PC-3 (cell line): ENCODE results near the gene ST3GAL3. TPM values are rescaled to one million over a fixed set of nuclear protein-coding genes. Genes with fewer than 3 reads are reported as not detected.

Experiments used
- ATAC-seq: fragments of 200-7000 bp; cut with Tn5 transposase; 2 replicates; pipeline ENCODE4 v1.9.1; 2020; ENCODE audit warnings: mild to moderate bottlenecking, moderate library complexity
- BruUV-seq: library from RNA; stranded (reverse); fragments of 400-500 nt; replicated peaks from 2 replicates; lab custom pipeline; 2021; lab: Mats Ljungman, UMichigan
- CTCF ChIA-PET: fragments of 300-600 bp; sonication (Branson Sonifier 250); formaldehyde crosslinking; loops from one replicate; lab custom pipeline; 2022; ENCODE audit warnings: antibody characterized with exemption; lab: Charles Lee
- POLR2A ChIA-PET: fragments of 300-600 bp; sonication (Branson Sonifier 250); formaldehyde crosslinking; loops from one replicate; lab custom pipeline; 2022; ENCODE audit warnings: antibody characterized with exemption; ENCODE audit not compliant: unreplicated experiment; lab: Charles Lee
- DNase-seq: peaks from one replicate; pipeline ENCODE4 v3.0.0-alpha.2; 2015
- H2AFZ ChIP-seq: fragments of 300-600 bp; sonication (generic); 2 replicates; pipeline ENCODE4 v1.6.0; 2016; ENCODE audit warnings: antibody characterized with exemption, low read length
- H3F3A ChIP-seq: fragments of 300-600 bp; sonication (generic); one replicate; pipeline ENCODE4 v1.6.0; 2017; ENCODE audit warnings: antibody characterized with exemption, low read length, control low read depth, mild to moderate bottlenecking; ENCODE audit not compliant: unreplicated experiment
- H3K27ac ChIP-seq: fragments of 300-600 bp; sonication (generic); 2 replicates; pipeline ENCODE4 v1.5.1; 2016; ENCODE audit warnings: mild to moderate bottlenecking, low read length
- H3K27me3 ChIP-seq: fragments of 300-600 bp; sonication (generic); 2 replicates; pipeline ENCODE4 v1.6.1; 2016; ENCODE audit warnings: low read length, mixed read lengths
- H3K36me3 ChIP-seq: fragments of 300-600 bp; sonication (generic); 2 replicates; pipeline ENCODE4 v1.6.1; 2016; ENCODE audit warnings: low read depth, mixed run types, low read length, mixed read lengths
- H3K4me1 ChIP-seq: fragments of 300-600 bp; sonication (generic); 2 replicates; pipeline ENCODE4 v1.5.1; 2016; ENCODE audit warnings: low read length; ENCODE audit not compliant: insufficient read depth
- H3K4me2 ChIP-seq: fragments of 300-600 bp; sonication (generic); 2 replicates; pipeline ENCODE4 v1.6.0; 2016; ENCODE audit warnings: low read length
- H3K4me3 ChIP-seq: fragments of 300-600 bp; sonication (generic); 2 replicates; pipeline ENCODE4 v1.5.1; 2016; ENCODE audit warnings: mild to moderate bottlenecking, low read length, mixed read lengths
- H3K79me2 ChIP-seq: fragments of 300-600 bp; sonication (generic); 2 replicates; pipeline ENCODE4 v1.6.1; 2017; ENCODE audit warnings: low read length, mixed read lengths
- H3K9ac ChIP-seq: fragments of 300-600 bp; sonication (generic); 2 replicates; pipeline ENCODE4 v1.6.0; 2016; ENCODE audit warnings: mild to moderate bottlenecking, low read length
- H3K9me2 ChIP-seq: fragments of 300-600 bp; sonication (generic); replicated peaks from 2 replicates; pipeline ENCODE4 v1.6.1; 2016; ENCODE audit warnings: mixed run types, low read length, mixed read lengths
- H3K9me3 ChIP-seq: fragments of 300-600 bp; sonication (generic); 2 replicates; pipeline ENCODE4 v1.6.1; 2016; ENCODE audit warnings: low read length, mixed read lengths
- H4K20me1 ChIP-seq: fragments of 300-600 bp; sonication (generic); 2 replicates; pipeline ENCODE4 v1.6.1; 2016; ENCODE audit warnings: low read length, mixed read lengths
- CTCF ChIP-seq: fragments of 300-600 bp; sonication (generic); conservative IDR thresholded peaks from 2 replicates; pipeline ENCODE4 v1.5.1; 2017; ENCODE audit warnings: antibody characterized with exemption, low read depth, mild to moderate bottlenecking, low read length
- EZH2 ChIP-seq: fragments of 300-600 bp; sonication (generic); IDR thresholded peaks from one replicate; pipeline ENCODE4 v1.6.1; 2017; ENCODE audit warnings: antibody characterized with exemption, mild to moderate bottlenecking, low read length; ENCODE audit not compliant: unreplicated experiment
- EZH2phosphoT487 ChIP-seq: fragments of 300-600 bp; sonication (generic); IDR thresholded peaks from 2 replicates; pipeline ENCODE4 v1.6.1; 2018; ENCODE audit warnings: mild to moderate bottlenecking, antibody characterized with exemption, low read length, borderline replicate concordance
- intact Hi-C: fragments of 100-400 bp; cut with micrococcal nuclease; formaldehyde crosslinking; loops from 2 replicates; pipeline ENCODE4 v1.9.0; 2023
- total RNA-seq: library from RNA; depleted of rRNA; stranded (reverse); fragments of >200 nt; gene quantifications from 2 replicates; pipeline ENCODE4 v1.2.3, GENCODE V29; 2014

The ST3GAL3 gene
- total RNA-seq, 1 experiment from 2014 or later, result 9.0 TPM

DNA sequence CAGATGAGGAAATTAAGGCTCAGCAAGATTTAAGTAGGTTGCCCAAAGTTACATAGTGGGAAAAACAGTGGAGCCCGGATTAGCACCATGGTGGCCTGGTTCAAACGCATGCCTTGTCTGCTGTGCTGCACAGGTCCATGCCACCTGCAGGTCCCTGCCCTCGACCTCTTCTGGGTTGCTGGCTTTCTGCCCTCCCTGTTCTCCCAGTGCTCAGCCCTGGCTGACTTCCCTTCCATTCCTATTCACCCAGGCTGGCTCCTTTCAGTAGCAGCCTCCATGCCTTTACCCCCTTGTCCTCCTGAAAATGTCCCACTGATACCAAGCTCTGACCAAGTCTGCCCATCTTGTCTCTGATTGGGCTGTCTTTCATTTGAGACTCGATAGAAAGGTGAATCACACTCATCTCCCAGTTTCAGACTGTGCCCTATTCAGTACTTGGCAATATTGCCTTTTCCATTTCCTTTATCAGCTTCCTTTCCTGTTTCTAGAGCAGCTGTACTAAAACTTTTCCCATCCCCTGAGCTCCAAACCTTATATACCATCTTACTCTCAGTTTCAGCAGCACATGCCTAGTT lies 75.8 kb downstream of the ST3GAL3 start:
- Histone ChIP-seq H2AFZ (peak overlapping the region; percentile 62), H3K9me2 (no peaks in the 10 kb centered on the region), H3K27ac (peak overlapping the region; percentile 90), H3K4me3 (peak overlapping the region; percentile 4; the same call in 1 of the 2 replicates), H4K20me1 (no peaks in the 10 kb centered on the region), H3F3A (no peaks in the 10 kb centered on the region), H3K36me3 (no peaks in the 10 kb centered on the region), H3K27me3 (no peaks in the 10 kb centered on the region), H3K4me1 (peaks cover 19% of the 10 kb centered on the region), H3K9ac (peak overlapping the region; percentile 39), H3K4me2 (peak overlapping the region; percentile 57), H3K79me2 (no peaks in the 10 kb centered on the region), H3K9me3 (no peaks in the 10 kb centered on the region; the same call in 1 of the 2 replicates)
- ATAC-seq, result peak; percentile 62
- CTCF ChIA-PET, result interaction anchor here (0.7 kb wide), 1 partner anchor 20 kb away, joined by 3 read pairs; no protein-coding TSS in a partner anchor
- intact Hi-C loops, result loop anchor here (2.0 kb wide), 1 partner anchor 52 kb away; no protein-coding TSS in a partner anchor
- no peak for DNase-seq
- no peak for TF ChIP-seq EZH2phosphoT487
- no peak for TF ChIP-seq EZH2
- TF ChIP-seq CTCF, result no peak
- POLR2A ChIA-PET, result interaction anchor here (0.5 to 0.6 kb wide), 2 partner anchors 441 to 508 kb away, joined by 3 to 4 read pairs; no protein-coding TSS in a partner anchor
- no TSS peak for BruUV-seq

DNA sequence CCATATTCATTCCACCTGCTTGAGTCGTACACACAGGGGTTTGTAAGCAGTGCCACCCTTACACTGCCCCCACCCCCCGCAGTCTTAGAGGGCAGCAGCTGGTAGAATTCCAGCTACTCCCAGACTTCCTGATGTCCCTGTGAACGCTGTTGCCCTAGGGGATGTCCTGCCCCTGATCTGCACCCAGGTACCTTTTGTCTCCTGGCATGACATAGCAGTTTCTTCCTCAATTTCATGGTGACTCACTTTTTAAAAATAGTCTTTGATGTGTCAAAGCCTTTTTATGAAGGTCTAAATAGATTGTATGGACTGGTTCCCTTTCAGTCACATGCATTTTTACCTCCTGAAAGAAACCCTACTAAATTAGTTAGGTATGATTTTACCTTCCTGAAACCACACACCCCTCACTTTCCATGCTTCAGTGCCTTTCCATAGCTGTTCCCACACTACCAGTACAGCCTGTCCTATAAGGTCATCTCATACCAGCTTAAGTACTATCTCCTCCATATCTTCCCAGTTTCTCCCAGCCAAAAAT lies 76.4 kb downstream of the ST3GAL3 start:
- Histone ChIP-seq H3K27ac (peak overlapping the region; percentile 90), H3K9me3 (no peaks in the 10 kb centered on the region; the same call in 1 of the 2 replicates), H3K4me3 (peak overlapping the region; percentile 4; the same call in 1 of the 2 replicates), H3F3A (no peaks in the 10 kb centered on the region), H3K4me1 (peaks cover 19% of the 10 kb centered on the region), H3K27me3 (no peaks in the 10 kb centered on the region), H3K4me2 (peak overlapping the region; percentile 57), H3K79me2 (no peaks in the 10 kb centered on the region), H4K20me1 (no peaks in the 10 kb centered on the region), H3K9me2 (no peaks in the 10 kb centered on the region), H2AFZ (peak overlapping the region; percentile 62), H3K9ac (peak overlapping the region; percentile 60), H3K36me3 (no peaks in the 10 kb centered on the region)
- CTCF ChIA-PET, result interaction anchor here (0.7 kb wide), 1 partner anchor 20 kb away, joined by 3 read pairs; no protein-coding TSS in a partner anchor
- POLR2A ChIA-PET, result interaction anchor here (0.5 to 0.6 kb wide), 2 partner anchors 441 to 509 kb away, joined by 3 to 4 read pairs; no protein-coding TSS in a partner anchor
- intact Hi-C loops, result loop anchor here (2.0 kb wide), 1 partner anchor 51 kb away; no protein-coding TSS in a partner anchor
- BruUV-seq, result no TSS peak
- DNase-seq (peak; percentile 94), ATAC-seq (peak; percentile 87)
- TF ChIP-seq EZH2 (no peak), EZH2phosphoT487 (no peak), CTCF (no peak)
